Mesendoderm (in vitro differentiated cells): ENCODE data around the gene DSEL.

Experiments
- DNase-seq: peaks from one replicate; pipeline ENCODE4 v3.0.0; 2013
- H2AK5ac ChIP-seq: 2 replicates; pipeline ENCODE4 v1.6.1; 2013; ENCODE audit warnings: low read length, inconsistent platforms
- H2BK120ac ChIP-seq: 2 replicates; pipeline ENCODE4 v1.6.1; 2013; ENCODE audit warnings: low read depth, mild to moderate bottlenecking, low read length, moderate library complexity, mixed read lengths
- H2BK15ac ChIP-seq: replicated peaks from 2 replicates; pipeline ENCODE4 v1.6.1; 2013; ENCODE audit warnings: low read depth, mild to moderate bottlenecking, moderate library complexity
- H2BK5ac ChIP-seq: 2 replicates; pipeline ENCODE4 v1.6.1; 2013; ENCODE audit warnings: low read length, inconsistent platforms
- H3K18ac ChIP-seq: 2 replicates; pipeline ENCODE4 v1.6.1; 2013; ENCODE audit warnings: mild to moderate bottlenecking, low read length, mixed read lengths
- H3K23ac ChIP-seq: one replicate; pipeline ENCODE4 v1.6.1; 2013; ENCODE audit warnings: low read length
- H3K27ac ChIP-seq: 2 replicates; pipeline ENCODE4 v1.5.1; 2013; ENCODE audit warnings: low read depth, mild to moderate bottlenecking, inconsistent platforms, low read length, moderate library complexity
- H3K27me3 ChIP-seq: 2 replicates; pipeline ENCODE4 v1.6.1; 2013; ENCODE audit warnings: low read length, control low read depth, mild to moderate bottlenecking, inconsistent platforms; ENCODE audit not compliant: insufficient read depth, poor library complexity
- H3K36me3 ChIP-seq: 2 replicates; pipeline ENCODE4 v1.6.1; 2013; ENCODE audit warnings: low read length, inconsistent platforms; ENCODE audit not compliant: control insufficient read depth, insufficient read depth
- H3K4ac ChIP-seq: one replicate; pipeline ENCODE4 v1.6.1; 2013; ENCODE audit warnings: low read depth, mild to moderate bottlenecking, low read length, moderate library complexity
- H3K4me1 ChIP-seq: 2 replicates; pipeline ENCODE4 v1.6.1; 2013; ENCODE audit warnings: low read depth, low read length, inconsistent platforms; ENCODE audit not compliant: control insufficient read depth
- H3K4me2 ChIP-seq: 2 replicates; pipeline ENCODE4 v1.6.1; 2013; ENCODE audit warnings: low read length
- H3K4me3 ChIP-seq: 2 replicates; pipeline ENCODE4 v1.5.1; 2013; ENCODE audit warnings: mild to moderate bottlenecking, low read length
- H3K56ac ChIP-seq: one replicate; pipeline ENCODE4 v1.6.1; 2013; ENCODE audit warnings: low read length
- H3K79me1 ChIP-seq: 2 replicates; pipeline ENCODE4 v1.6.1; 2013; ENCODE audit warnings: low read length, inconsistent platforms
- H3K79me2 ChIP-seq: 2 replicates; pipeline ENCODE4 v1.6.1; 2013; ENCODE audit warnings: mild to moderate bottlenecking, low read length; ENCODE audit not compliant: control insufficient read depth, insufficient read depth
- H3K9ac ChIP-seq: 2 replicates; pipeline ENCODE4 v1.6.1; 2013; ENCODE audit warnings: low read length, inconsistent platforms
- H4K5ac ChIP-seq: one replicate; pipeline ENCODE4 v1.6.1; 2013; ENCODE audit warnings: low read length
- H4K8ac ChIP-seq: one replicate; pipeline ENCODE4 v1.6.1; 2013; ENCODE audit warnings: low read depth, mild to moderate bottlenecking, control low read depth, low read length, moderate library complexity
- WGBS: extraction: QIAGEN DNeasy Blood & Tissue Kit; methylation state at CpG from one replicate; pipeline ENCODE4 v1.1.7; 2013; ENCODE audit warnings: low lambda C conversion rate, missing lambda C conversion rate; ENCODE audit not compliant: insufficient coverage; ENCODE audit errors: extremely low coverage; 5-methylcytosine and 5-hydroxymethylcytosine counted together

DSEL gene

DNA sequence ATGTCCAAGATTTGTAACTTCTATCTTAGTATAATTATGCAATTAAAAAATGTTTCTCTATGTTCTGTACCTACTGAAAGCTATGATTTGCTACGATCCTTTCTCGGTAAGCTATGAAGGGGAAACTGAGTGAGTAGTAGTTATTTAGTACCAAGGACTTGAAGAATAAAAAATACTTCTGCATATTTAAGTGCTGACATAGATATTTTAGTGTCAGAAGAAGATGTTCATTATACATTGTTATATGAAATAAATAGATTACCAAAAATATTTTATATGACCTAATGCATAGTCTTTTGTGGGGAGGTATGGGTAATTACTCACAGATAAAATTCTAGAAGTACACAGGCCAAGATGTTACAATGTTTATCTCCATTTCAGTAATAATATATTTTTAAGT, 39.0 kb downstream of the DSEL start:
- Histone ChIP-seq H4K8ac (no peak overlapping the region), H2BK5ac (no peak overlapping the region), H4K5ac (no peak overlapping the region), H3K4ac (no peak overlapping the region), H3K27ac (no peak overlapping the region), H3K23ac (no peak overlapping the region), H3K79me2 (no peaks in the 10 kb centered on the region), H2BK15ac (no peak overlapping the region), H3K4me2 (no peak overlapping the region), H3K27me3 (no peaks in the 10 kb centered on the region), H3K9ac (no peak overlapping the region), H3K4me3 (no peak overlapping the region), H3K4me1 (no peaks in the 10 kb centered on the region), H2BK120ac (no peak overlapping the region), H3K18ac (no peak overlapping the region), H2AK5ac (no peak overlapping the region), H3K56ac (no peak overlapping the region), H3K79me1 (no peaks in the 10 kb centered on the region), H3K36me3 (no peaks in the 10 kb centered on the region)
- DNase-seq: no peak
- WGBS: no CpG with 5 or more reads among the region's 2 CpGs

DNA sequence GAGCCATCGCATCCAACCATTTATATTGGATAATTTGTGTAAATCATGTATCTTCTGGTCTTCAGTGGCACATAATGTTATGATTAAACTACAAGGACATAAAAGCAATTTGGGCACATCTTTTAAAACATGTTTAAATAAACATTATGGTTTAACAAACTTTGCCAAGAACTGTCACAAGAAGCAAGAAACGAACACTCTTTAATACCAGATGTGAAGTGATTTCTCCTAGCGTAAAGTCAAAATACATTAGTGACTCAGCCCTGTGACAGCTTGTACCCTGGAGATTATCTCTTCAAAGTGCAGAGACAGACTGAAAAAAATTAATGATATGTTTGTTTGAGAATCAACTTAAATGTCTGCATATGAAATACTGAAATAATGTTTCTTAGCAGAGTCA, 39.9 kb downstream of the DSEL start:
- H2BK120ac ChIP-seq: no peak overlapping the region
- H2AK5ac ChIP-seq: no peak overlapping the region
- no peak overlapping the region for H4K8ac ChIP-seq
- no peak overlapping the region for H3K4ac ChIP-seq
- H3K79me1 ChIP-seq: no peaks in the 10 kb centered on the region
- no peak for DNase-seq
- H3K56ac ChIP-seq: no peak overlapping the region
- no peak overlapping the region for H2BK15ac ChIP-seq
- no peak overlapping the region for H4K5ac ChIP-seq
- no peak overlapping the region for H3K9ac ChIP-seq
- H2BK5ac ChIP-seq: no peak overlapping the region
- no peak overlapping the region for H3K18ac ChIP-seq
- no peak overlapping the region for H3K27ac ChIP-seq
- WGBS: no CpG with 5 or more reads among the region's 3 CpGs
- no peak overlapping the region for H3K4me2 ChIP-seq
- H3K4me1 ChIP-seq: no peaks in the 10 kb centered on the region
- H3K4me3 ChIP-seq: no peak overlapping the region
- H3K36me3 ChIP-seq: no peaks in the 10 kb centered on the region
- H3K27me3 ChIP-seq: no peaks in the 10 kb centered on the region
- H3K79me2 ChIP-seq: no peaks in the 10 kb centered on the region
- no peak overlapping the region for H3K23ac ChIP-seq

DNA sequence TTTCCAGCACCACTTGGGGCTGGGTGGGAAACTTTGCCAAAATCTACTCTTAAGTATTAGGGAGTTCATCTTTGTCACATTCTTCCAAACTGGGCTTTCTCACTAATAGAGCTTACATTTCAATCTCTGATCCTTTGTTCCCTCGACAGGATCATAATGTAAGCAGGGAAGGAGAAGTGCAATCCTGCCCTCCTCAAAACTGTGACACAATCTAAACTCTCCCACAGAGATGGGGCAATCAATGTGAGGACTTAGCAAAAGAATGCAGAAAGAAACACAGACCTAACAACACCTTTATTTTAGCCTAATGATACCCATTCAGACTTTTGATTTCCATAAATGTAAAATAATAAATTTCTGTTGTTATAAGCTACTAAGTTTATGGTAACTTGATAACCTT, 40.8 kb downstream of the DSEL start:
- no peaks in the 10 kb centered on the region for H3K4me1 ChIP-seq
- no peak overlapping the region for H3K4ac ChIP-seq
- H3K9ac ChIP-seq: no peak overlapping the region
- H2BK5ac ChIP-seq: no peak overlapping the region
- no peak overlapping the region for H3K27ac ChIP-seq
- no peak overlapping the region for H2BK15ac ChIP-seq
- H3K79me2 ChIP-seq: no peaks in the 10 kb centered on the region
- H4K8ac ChIP-seq: no peak overlapping the region
- no peaks in the 10 kb centered on the region for H3K36me3 ChIP-seq
- H3K4me3 ChIP-seq: no peak overlapping the region
- H3K79me1 ChIP-seq: no peaks in the 10 kb centered on the region
- H3K4me2 ChIP-seq: no peak overlapping the region
- no peak overlapping the region for H3K56ac ChIP-seq
- WGBS: no CpG with 5 or more reads among the region's 1 CpG
- no peak overlapping the region for H3K23ac ChIP-seq
- H2BK120ac ChIP-seq: no peak overlapping the region
- H4K5ac ChIP-seq: no peak overlapping the region
- H3K27me3 ChIP-seq: no peaks in the 10 kb centered on the region
- DNase-seq: no peak
- H3K18ac ChIP-seq: no peak overlapping the region
- no peak overlapping the region for H2AK5ac ChIP-seq

DNA sequence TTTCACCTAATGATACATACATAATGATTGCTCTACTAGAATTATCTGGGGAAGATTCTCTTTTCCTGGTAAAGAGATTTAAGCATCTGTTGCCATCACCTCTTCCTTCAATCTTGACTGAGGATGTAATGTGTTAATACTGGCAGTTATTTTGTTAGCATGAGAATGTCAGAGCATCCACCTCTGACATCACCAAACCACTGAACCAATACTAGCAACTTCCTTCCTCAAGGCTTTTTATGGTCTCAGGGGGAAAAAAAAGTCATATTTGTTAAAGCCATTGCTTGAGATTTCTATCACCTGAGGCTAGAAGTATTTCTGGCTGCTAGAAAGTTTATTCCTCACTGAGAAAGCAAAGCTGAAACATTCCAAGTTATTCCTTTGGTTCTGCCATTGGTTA, 48.5 kb downstream of the DSEL start:
- H2BK15ac ChIP-seq: no peak overlapping the region
- H2BK120ac ChIP-seq: no peak overlapping the region
- no peak overlapping the region for H4K5ac ChIP-seq
- no peak overlapping the region for H3K18ac ChIP-seq
- H3K27me3 ChIP-seq: no peaks in the 10 kb centered on the region
- H3K4me2 ChIP-seq: no peak overlapping the region
- H3K79me1 ChIP-seq: no peaks in the 10 kb centered on the region
- no peak for DNase-seq
- H3K4me3 ChIP-seq: no peak overlapping the region
- H3K9ac ChIP-seq: no peak overlapping the region
- H3K4ac ChIP-seq: no peak overlapping the region
- no peak overlapping the region for H3K27ac ChIP-seq
- H4K8ac ChIP-seq: no peak overlapping the region
- H3K36me3 ChIP-seq: no peaks in the 10 kb centered on the region
- no peak overlapping the region for H2BK5ac ChIP-seq
- H3K4me1 ChIP-seq: no peaks in the 10 kb centered on the region
- no peak overlapping the region for H3K23ac ChIP-seq
- no peak overlapping the region for H2AK5ac ChIP-seq
- H3K56ac ChIP-seq: no peak overlapping the region
- no peaks in the 10 kb centered on the region for H3K79me2 ChIP-seq

DNA sequence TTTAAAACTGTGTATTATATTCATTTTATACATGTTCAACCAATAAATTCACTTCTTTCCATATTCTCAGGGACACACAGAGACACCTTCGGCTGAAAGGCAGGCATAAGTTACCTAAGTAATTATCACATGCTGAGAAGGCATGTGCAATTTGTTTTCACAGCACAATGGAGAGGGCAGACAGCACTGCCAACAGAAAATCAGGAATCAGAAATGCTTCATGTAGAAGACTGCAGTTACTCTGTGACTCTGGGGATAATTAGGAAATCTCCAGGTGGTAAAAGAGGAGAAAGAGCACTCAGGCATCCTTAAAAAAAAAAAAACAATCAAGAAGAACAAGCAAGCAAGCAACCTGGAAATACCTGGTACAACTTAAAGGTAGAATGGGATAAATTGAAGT, 49.3 kb downstream of the DSEL start:
- no peak overlapping the region for H2BK5ac ChIP-seq
- H3K18ac ChIP-seq: no peak overlapping the region
- H3K79me1 ChIP-seq: no peaks in the 10 kb centered on the region
- H3K4me1 ChIP-seq: no peaks in the 10 kb centered on the region
- H3K4me2 ChIP-seq: no peak overlapping the region
- H2BK120ac ChIP-seq: no peak overlapping the region
- peak; percentile 21 for DNase-seq
- WGBS: no CpG with 5 or more reads among the region's 1 CpG
- H3K56ac ChIP-seq: no peak overlapping the region
- no peak overlapping the region for H3K27ac ChIP-seq
- H4K8ac ChIP-seq: no peak overlapping the region
- no peak overlapping the region for H2AK5ac ChIP-seq
- H3K23ac ChIP-seq: no peak overlapping the region
- no peaks in the 10 kb centered on the region for H3K36me3 ChIP-seq
- no peak overlapping the region for H3K9ac ChIP-seq
- no peak overlapping the region for H2BK15ac ChIP-seq
- H4K5ac ChIP-seq: no peak overlapping the region
- no peak overlapping the region for H3K4ac ChIP-seq
- no peaks in the 10 kb centered on the region for H3K79me2 ChIP-seq
- no peak overlapping the region for H3K4me3 ChIP-seq
- H3K27me3 ChIP-seq: no peaks in the 10 kb centered on the region

DNA sequence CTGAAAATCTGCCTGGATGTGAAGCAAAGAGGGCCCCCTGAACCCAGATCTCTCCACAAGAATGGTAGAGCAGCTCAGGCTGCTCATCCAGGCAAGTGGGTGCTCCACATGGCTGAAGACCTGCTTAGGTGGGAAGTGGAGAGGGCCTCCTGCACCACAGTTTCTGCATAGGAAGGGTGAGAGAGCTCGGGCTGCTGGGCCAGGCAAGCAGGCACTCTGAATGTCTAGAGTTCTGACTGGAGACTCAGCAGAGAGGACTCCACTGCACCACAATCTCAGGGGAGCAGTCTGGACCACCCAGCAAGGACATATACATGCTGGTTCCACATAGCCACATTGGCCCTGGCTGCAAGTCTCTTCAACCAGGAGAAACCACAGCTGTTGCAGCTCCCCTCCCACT, 52.0 kb downstream of the DSEL start:
- Histone ChIP-seq H3K56ac (no peak overlapping the region), H3K27me3 (no peaks in the 10 kb centered on the region), H2BK5ac (no peak overlapping the region), H3K4me3 (no peak overlapping the region), H3K4me2 (no peak overlapping the region), H3K4me1 (no peaks in the 10 kb centered on the region), H4K8ac (no peak overlapping the region), H3K27ac (no peak overlapping the region), H3K79me2 (no peaks in the 10 kb centered on the region), H4K5ac (no peak overlapping the region), H3K9ac (no peak overlapping the region), H3K23ac (no peak overlapping the region), H3K4ac (no peak overlapping the region), H3K36me3 (no peaks in the 10 kb centered on the region), H3K18ac (no peak overlapping the region), H2AK5ac (no peak overlapping the region), H2BK120ac (no peak overlapping the region), H3K79me1 (no peaks in the 10 kb centered on the region), H2BK15ac (no peak overlapping the region)
- WGBS: no CpG with 5 or more reads among the region's 1 CpG
- DNase-seq: no peak
